H1 (cell line): Measurements from ENCODE around the gene KLRF1. TPM values are rescaled to one million over a fixed set of nuclear protein-coding genes. Genes with fewer than 3 reads are reported as not detected.

Experiments
- BCL11A ChIP-seq, 2 experiments: IDR thresholded peaks; one replicate each; pipeline ENCODE4 v1.6.1; 2011; ENCODE audit warnings: low read depth in 2 of 2, low read length in 2 of 2, mild to moderate bottlenecking in 2 of 2
- CHD1 ChIP-seq: IDR thresholded peaks from 2 replicates; pipeline ENCODE4 v1.6.1; 2012; ENCODE audit warnings: low read depth, low read length, improper control_type of control experiment
- PHF8 ChIP-seq: fragments of 200-600 bp; sonication (generic); conservative IDR thresholded peaks from 2 replicates; pipeline ENCODE4 v1.7.1; 2012; ENCODE audit warnings: low read depth, mild to moderate bottlenecking, inconsistent platforms, low read length, moderate library complexity
- polyA plus RNA-seq, 7 experiments: library from polyadenylated mRNA; depleted of rRNA in 3 of 7; stranded (reverse) in 5 of 7; unstranded in 2 of 7; fragments of >200 nt in 5 of 7; fragments of 200-250 nt in 2 of 7; gene quantifications; 1 replicate in 5 of 7; 2 replicates in 1 of 7; 4 replicates in 1 of 7; pipeline versions ENCODE4 v1.2.1 to v1.2.3, GENCODE V29; 2011 to 2013; ENCODE audit warnings: missing spikeins in 2 of 7, mixed read lengths in 2 of 7
- total RNA-seq: library from RNA; stranded (reverse); fragmentation: NEBNext Ultra II Directional; extraction: Animal tissue kit (Norgen Biotek cat#: 25700); gene quantifications from 2 replicates; pipeline ENCODE4 v1.2.1, GENCODE V29; 2021

KLRF1 gene
- total and polyA plus RNA-seq, 2 of the 8 experiments (the other 6 are each of a cell fraction or from before 2014, with no cell fraction given): not detected

DNA sequence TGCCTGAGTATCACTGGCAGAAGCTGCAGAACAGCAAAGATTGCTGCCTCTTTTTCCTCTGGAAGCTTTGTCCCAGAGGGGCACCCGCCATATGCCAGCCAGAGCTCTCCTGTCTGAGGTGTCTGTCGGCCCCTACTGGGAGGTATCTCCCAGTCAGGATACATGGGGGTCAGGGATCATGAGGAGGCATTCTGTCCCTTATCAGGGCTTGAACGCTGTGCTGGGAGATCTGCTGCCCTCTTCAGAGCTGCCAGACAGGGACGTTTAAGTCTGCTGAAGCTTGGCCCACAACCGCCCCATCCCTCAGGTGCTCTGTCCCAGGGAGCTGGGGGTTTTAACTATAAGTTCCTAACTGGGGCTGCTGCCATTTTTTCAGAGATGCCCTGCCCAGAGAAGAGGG is 21.6 kb downstream of the KLRF1 start (continued):
- TF ChIP-seq PHF8: no peak
- no peak for TF ChIP-seq BCL11A (IDR thresholded peaks at IDR 0.05; ENCODE audit: low read depth in 2 of 2, low read length in 2 of 2)
- TF ChIP-seq CHD1: no peak
